ENCODE results near the gene B3GAT2. TPM values are rescaled to one million over a fixed set of nuclear protein-coding genes. Genes with fewer than 3 reads are reported as not detected.

Gene B3GAT2
- total RNA-seq, 3 donors from 2014 or later (not counting 1 experiment from before 2014, with no cell fraction given): not detected

- peaks cover 11 to 16% of the 10 kb centered on the region in 2 donors for H3K4me1 Mint-ChIP-seq
- Histone ChIP-seq H3K27me3 (ENCODE audit: control insufficient read depth, insufficient read depth, low read length) (peaks cover 25% of the 10 kb centered on the region), H3K9me3 (ENCODE audit: control insufficient read depth, insufficient read depth, low read length) (no peaks in the 10 kb centered on the region), H3K36me3 (ENCODE audit: control insufficient read depth, insufficient read depth, low read length) (no peaks in the 10 kb centered on the region), H3K4me1 (ENCODE audit: control insufficient read depth, insufficient read depth, low read length) (peaks cover 21% of the 10 kb centered on the region), H3K27ac (ENCODE audit: low read length) (no peak overlapping the region), H3K4me3 (ENCODE audit: low read length) (no peak overlapping the region)
- H3K4me3 Mint-ChIP-seq: no peak overlapping the region
- no peak overlapping the region for H3K27ac Mint-ChIP-seq
- intact Hi-C loops (cut with micrococcal nuclease): loop anchor here (2.0 to 5.0 kb wide), 2 partner anchors 250 to 436 kb away; no protein-coding TSS in a partner anchor
- DNase-seq: peak in 1 of 2 donors; percentile 4
- H3K9me3 Mint-ChIP-seq: no peaks in the 10 kb centered on the region
- TF ChIP-seq CTCF (IDR thresholded peaks at IDR 0.05): no peak
- H3K27me3 Mint-ChIP-seq (ENCODE audit: low read depth in 2 of 2): peaks cover 48 to 53% of the 10 kb centered on the region in 2 donors
- ATAC-seq: no peak
- H3K36me3 Mint-ChIP-seq: no peaks in the 10 kb centered on the region
- 9% methylated on average over 19 of the region's 19 CpGs for WGBS (ENCODE audit: insufficient coverage)
These were observed 391 bp upstream of the B3GAT2 start for GRCh38 chr6:70957284-70957617.

- Mint-ChIP-seq H3K27me3 (ENCODE audit: low read depth in 2 of 2) (peaks cover 48 to 53% of the 10 kb centered on the region in 2 donors), H3K27ac (no peak overlapping the region)
- TF ChIP-seq CTCF (IDR thresholded peaks at IDR 0.05): peak; percentile 36
These were observed 739 bp downstream of the B3GAT2 start for GRCh38 chr6:70956191-70956450.

DNA sequence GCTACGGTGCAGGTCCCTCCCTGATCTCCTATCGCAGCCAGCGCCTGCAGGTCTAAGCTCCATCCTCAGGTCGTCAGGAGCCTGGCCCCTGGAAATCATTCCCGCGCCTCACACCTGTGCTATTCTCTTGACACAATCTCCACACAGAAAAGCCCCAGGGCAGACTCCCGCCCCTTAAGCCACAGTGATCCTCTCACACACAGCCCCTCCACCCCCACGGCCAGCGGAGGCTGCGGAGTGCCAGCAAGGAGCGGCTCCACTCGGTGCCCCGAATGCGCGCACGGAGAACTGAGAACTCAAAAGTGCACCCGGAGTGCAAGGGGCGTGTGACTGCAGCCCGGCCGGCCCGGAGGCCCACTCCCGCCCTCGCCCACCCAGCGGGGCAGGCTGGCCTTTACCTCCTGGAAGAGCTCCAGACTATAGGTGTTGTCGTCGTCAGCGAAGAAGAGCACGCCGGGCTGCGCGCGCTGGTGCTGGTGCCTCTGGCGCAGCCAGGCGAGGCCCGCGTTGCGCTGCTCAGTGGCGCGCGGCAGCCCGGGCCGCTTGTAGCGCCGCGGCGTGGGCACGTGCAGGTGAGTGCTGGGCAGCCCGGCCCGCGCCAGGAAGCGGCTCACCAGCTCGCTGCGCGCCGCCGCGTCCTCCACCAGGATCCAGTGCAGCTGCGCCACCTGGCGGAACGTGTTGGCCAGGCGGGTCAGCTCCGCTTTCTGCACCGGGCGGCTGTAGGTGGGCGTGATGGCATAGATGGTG lies 1.2 kb downstream of the B3GAT2 start:
- no peaks in the 10 kb centered on the region for H3K9me3 ChIP-seq (ENCODE audit: control insufficient read depth, insufficient read depth, low read length)
- Mint-ChIP-seq H3K36me3 (no peaks in the 10 kb centered on the region), H3K4me1 (peaks cover 11 to 16% of the 10 kb centered on the region in 2 donors), H3K27ac (no peak overlapping the region), H3K27me3 (ENCODE audit: low read depth in 2 of 2) (peaks cover 47 to 53% of the 10 kb centered on the region in 2 donors), H3K4me3 (peak overlapping the region; percentile 87), H3K9me3 (no peaks in the 10 kb centered on the region)
- intact Hi-C loops (cut with micrococcal nuclease): loop anchor here (2.0 to 5.0 kb wide), 2 partner anchors 248 to 435 kb away; no protein-coding TSS in a partner anchor
- peaks cover 25% of the 10 kb centered on the region for H3K27me3 ChIP-seq (ENCODE audit: control insufficient read depth, insufficient read depth, low read length)
- H3K36me3 ChIP-seq (ENCODE audit: control insufficient read depth, insufficient read depth, low read length): no peaks in the 10 kb centered on the region
- peak; percentile 71 to 90 for DNase-seq
- peak overlapping the region; percentile 13 for H3K4me3 ChIP-seq (ENCODE audit: low read length)
- WGBS (ENCODE audit: insufficient coverage): 2% methylated on average over 65 of the region's 65 CpGs
- peak; percentile 69 for TF ChIP-seq CTCF (IDR thresholded peaks at IDR 0.05)
- peaks cover 21% of the 10 kb centered on the region for H3K4me1 ChIP-seq (ENCODE audit: control insufficient read depth, insufficient read depth, low read length)
- H3K27ac ChIP-seq (ENCODE audit: low read length): no peak overlapping the region
- ATAC-seq: peak; percentile 88 to 96 (median 94)

More at GRCh38 chr6:70956191-70956450, 739 bp downstream of the B3GAT2 start:
- WGBS (ENCODE audit: insufficient coverage): 1% methylated on average over 27 of the region's 27 CpGs
- H3K27me3 ChIP-seq (ENCODE audit: control insufficient read depth, insufficient read depth, low read length): peaks cover 25% of the 10 kb centered on the region
- H3K36me3 ChIP-seq (ENCODE audit: control insufficient read depth, insufficient read depth, low read length): no peaks in the 10 kb centered on the region
- H3K9me3 Mint-ChIP-seq: no peaks in the 10 kb centered on the region
- H3K36me3 Mint-ChIP-seq: no peaks in the 10 kb centered on the region
- DNase-seq (no peak), ATAC-seq (peak in 2 of 3 donors; percentile 7 to 15)
- intact Hi-C loops (cut with micrococcal nuclease): loop anchor here (2.0 to 5.0 kb wide), 2 partner anchors 249 to 435 kb away; no protein-coding TSS in a partner anchor
- peak overlapping the region; percentile 87 for H3K4me3 Mint-ChIP-seq
- peaks cover 11 to 16% of the 10 kb centered on the region in 2 donors for H3K4me1 Mint-ChIP-seq
- H3K9me3 ChIP-seq (ENCODE audit: control insufficient read depth, insufficient read depth, low read length): no peaks in the 10 kb centered on the region
- peak overlapping the region; percentile 3 for H3K4me3 ChIP-seq (ENCODE audit: low read length)
- H3K27ac ChIP-seq (ENCODE audit: low read length): no peak overlapping the region
- H3K4me1 ChIP-seq (ENCODE audit: control insufficient read depth, insufficient read depth, low read length): peaks cover 21% of the 10 kb centered on the region
